GM19240 (cell line): ENCODE measurements around the gene MIGA2.
"Not testable (repeated sequence)": the region's sequence is repeated elsewhere in the genome, so short reads cannot be mapped to it uniquely, and the experiment has no call there.

Experiments used
- DNase-seq: peaks from one replicate; pipeline ENCODE4 v3.0.0; 2011; ENCODE audit warnings: low spot score; ENCODE audit not compliant: insufficient read length

MIGA2 gene, protein sequence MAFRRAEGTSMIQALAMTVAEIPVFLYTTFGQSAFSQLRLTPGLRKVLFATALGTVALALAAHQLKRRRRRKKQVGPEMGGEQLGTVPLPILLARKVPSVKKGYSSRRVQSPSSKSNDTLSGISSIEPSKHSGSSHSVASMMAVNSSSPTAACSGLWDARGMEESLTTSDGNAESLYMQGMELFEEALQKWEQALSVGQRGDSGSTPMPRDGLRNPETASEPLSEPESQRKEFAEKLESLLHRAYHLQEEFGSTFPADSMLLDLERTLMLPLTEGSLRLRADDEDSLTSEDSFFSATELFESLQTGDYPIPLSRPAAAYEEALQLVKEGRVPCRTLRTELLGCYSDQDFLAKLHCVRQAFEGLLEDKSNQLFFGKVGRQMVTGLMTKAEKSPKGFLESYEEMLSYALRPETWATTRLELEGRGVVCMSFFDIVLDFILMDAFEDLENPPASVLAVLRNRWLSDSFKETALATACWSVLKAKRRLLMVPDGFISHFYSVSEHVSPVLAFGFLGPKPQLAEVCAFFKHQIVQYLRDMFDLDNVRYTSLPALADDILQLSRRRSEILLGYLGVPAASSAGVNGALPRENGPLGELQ

DNA sequence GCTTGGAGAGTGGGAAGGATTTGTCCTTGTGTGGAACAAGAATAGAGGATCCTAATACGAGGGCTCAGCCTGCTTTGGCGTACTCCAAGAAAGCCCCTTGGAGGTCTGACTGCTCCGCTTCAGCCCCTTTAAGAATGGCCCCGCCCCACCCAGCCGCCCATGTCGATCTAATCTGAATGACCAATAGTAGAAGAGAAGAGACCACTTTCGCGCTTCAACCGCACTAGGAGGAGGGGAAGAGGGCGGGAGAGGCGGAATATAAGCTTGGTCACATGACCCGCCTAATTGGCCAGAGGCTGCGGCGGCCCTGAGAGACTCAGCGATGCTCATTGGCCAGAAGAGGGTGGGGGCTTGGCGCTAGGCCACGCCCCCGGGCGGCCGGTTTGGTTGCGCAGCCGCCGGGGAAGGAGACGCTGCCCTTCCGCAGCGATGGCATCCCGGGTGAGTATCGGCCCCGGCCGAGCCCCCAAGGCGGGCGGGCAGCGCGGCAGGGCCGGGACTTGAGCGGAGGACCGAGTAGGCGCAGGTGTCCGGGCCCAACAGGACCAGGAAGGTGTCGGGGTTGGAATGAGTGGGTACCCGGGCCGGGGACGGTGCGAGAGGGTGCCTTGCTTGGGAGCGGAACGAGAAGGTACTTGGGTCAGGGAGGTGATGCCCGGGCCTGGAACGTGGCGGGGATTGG, at the start of gene MIGA2:
Gene MIGA2 (plus strand): TSS at position 386 of the 682 bp plus-strand sequence. CDS start 3,969 bp downstream, outside the sequence.
- peak; percentile 98 for DNase-seq

DNA sequence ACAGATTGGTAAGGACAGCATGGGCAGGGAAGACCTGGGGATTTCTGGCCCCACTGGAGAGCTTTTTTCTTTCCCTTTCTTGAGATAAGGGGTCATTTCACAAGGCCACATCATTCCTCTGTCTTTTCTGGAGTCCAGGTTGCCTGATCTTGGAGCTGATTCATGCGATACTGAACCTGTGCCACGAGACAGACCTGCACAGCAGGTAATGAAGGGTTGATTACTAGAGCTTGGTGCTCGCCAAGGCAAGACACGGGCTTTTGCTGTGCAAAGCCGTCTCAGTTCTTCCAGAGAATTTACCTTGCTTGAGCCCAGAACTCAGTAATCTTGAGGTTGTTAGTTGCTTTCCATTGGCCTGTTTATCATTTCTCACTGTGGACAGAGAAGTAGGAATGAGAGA, 49.8 kb upstream of the MIGA2 start:
- DNase-seq = no peak

DNA sequence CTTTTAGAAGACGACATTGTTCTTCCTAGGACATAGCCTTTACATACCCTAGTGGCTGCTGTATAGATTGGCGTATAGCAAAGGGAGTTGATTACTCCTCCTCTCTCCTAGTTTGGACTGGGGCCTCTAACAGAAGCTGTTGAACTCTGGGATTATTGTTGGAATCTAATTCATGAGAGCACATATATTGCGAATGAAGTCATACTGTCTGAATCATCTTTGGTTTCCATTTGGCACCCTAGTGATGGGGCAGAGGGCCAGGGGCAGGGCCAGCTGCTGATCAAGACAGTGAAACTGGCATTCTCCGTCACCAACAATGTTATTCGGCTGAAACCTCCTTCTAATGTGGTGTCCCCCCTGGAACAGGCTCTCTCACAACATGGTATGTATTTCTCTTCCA, 48.6 kb upstream of the MIGA2 start:
- DNase-seq = no peak

DNA sequence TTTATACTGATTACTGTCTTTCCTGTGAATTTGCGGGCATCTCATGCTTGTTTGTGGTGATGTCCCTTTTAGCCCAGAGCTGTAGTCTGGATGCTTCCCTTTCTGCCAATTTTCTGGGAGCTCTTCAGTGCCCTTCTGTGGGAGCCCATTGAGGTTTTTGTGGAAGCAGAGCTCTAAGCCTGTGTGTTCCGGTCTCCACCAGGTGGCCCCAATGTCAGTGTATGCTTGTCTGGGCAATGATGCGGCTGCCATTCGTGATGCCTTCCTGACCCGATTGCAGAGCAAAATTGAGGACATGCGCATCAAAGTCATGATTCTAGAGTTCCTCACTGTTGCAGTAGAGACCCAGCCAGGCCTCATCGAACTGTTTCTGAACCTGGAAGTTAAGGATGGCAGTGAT, 43.4 kb upstream of the MIGA2 start:
- DNase-seq = no peak

DNA sequence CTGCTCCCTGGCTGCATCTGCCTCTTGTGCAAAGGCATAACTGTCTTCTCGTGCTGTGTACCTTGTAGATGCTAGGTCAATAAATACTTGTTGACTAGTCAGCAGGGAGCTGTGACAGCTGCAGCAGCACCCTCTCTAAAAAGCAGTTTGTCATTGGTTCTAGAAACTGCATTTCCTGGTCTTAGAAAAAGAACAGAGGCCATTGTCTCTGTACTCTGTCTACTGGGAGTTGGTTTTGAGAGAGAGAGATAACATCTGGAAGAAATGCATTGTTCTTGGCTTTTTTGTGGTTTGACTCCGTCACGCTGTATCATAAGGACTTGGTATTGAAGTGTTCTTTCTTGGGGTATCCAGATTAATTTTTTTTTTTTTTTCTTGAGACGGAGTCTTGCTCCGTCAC, 40.6 kb upstream of the MIGA2 start:
- no peak for DNase-seq

DNA sequence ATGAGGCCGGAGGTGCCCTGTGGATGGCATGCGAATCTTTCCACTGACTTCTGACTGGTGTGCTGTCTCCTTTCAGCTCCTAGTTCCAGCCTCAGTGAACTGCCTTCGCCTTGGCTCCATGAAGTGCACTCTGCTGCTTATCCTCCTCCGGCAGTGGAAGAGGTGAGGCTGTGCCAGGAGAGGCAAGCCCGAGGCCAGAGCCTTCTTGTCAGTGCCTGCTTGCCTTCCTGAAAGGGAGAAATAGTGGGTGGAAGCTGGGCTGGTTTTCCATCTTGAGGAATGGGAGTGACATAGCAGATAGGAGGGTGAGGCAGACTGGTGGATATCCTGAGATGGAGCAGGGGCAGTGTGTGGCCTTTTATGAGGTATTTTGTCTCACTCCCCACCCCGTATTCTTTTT, 38.0 kb upstream of the MIGA2 start:
- no peak for DNase-seq

DNA sequence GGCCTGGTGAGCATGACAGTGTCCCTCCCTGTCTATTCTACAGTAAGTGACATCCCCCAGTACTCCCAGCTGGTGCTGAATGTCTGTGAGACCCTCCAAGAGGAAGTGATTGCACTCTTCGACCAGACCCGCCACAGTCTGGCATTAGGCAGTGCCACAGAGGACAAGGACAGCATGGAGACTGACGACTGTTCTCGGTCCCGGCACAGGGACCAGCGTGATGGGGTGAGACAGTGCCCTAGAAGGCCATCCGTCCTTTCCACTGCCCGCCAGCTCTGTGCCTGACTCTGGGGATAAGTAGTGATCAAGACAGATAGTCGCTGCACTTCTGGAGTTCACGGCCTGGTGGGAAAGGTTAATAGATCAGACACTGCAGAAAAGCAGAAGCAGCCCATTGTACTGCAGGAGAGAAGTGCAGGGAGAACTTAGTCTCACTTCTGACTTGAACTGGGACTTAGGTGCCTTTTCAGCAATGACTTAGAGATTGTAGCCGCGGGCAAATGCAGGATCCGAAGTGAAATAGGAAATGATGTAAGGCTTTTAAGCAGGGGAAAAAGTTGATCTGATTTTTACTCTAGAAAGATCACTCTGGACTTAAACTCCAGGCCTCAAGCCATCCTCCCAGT, 36.7 kb upstream of the MIGA2 start:
- DNase-seq = no peak

DNA sequence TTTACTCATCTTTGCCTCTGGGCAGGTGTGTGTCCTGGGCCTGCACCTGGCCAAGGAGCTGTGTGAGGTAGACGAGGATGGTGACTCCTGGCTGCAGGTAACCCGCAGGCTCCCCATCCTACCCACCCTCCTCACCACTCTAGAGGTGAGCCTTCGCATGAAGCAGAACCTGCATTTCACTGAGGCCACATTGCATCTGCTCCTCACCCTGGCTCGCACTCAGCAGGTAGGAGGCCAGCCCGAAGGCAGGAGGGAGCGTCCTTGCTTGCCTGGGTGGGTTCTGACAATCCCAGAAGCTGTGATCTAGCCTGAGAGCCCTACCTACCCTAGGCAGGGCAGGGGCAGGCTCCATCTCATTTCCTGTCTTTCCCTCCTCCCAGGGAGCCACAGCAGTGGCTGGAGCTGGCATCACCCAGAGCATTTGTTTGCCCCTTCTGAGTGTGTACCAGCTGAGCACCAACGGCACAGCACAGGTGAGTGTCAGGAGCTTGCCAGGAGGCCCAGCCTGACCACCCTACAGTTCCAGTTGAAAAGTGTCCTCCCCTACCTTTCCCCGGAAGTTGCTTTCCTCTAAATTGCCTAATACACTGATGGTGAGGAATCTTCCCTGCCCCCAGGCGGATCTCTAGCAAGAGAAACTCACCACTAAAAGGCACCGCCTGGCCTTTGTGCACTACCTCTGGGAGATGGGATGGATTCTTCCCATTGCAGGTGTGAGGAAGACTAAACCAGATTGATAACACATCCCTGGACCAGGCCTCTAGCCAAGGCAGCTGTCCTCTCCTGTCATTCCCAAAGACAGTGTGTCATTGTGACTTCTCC, 34.7 kb upstream of the MIGA2 start:
- DNase-seq = no peak

DNA sequence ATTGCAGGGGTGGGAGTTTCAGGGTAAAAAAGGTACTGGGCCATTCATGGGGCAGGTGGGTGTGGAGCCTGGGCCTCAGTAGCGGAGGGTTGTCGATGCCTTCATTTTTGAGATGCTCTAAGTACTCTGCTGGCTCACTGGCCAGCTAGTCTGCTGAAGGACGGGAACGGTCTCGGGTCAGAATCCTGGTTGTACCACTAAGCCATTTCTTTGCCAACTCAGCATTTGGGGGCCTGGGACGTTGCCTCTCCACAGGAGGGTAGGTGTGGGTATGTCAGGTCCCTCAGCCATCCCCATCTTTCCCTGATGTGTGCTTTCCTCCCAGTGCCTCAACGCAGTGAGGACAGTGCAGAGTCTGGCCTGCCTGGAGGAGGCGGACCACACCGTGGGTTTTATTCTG, 33.4 kb upstream of the MIGA2 start:
- DNase-seq = no peak

DNA sequence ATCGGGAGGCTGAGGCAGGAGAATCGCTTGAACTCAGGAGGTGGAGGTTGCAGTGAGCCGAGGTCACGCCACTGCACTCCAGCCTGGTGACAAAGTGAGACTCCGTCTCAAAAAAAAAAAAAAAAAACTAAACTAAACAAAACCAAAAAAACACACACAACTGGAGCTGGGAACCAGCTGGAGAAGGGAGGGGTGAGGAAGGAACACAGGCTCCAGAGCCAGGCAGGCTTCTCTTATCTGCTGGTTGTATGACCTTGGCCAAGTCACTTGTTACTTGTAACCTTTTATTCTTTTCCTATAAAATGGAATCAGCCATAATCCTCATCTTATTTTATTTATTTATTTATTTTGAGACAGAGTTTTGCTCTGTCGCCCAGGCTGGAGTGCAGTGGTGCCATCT, 32.3 kb upstream of the MIGA2 start:
- DNase-seq = not testable (repeated sequence)

DNA sequence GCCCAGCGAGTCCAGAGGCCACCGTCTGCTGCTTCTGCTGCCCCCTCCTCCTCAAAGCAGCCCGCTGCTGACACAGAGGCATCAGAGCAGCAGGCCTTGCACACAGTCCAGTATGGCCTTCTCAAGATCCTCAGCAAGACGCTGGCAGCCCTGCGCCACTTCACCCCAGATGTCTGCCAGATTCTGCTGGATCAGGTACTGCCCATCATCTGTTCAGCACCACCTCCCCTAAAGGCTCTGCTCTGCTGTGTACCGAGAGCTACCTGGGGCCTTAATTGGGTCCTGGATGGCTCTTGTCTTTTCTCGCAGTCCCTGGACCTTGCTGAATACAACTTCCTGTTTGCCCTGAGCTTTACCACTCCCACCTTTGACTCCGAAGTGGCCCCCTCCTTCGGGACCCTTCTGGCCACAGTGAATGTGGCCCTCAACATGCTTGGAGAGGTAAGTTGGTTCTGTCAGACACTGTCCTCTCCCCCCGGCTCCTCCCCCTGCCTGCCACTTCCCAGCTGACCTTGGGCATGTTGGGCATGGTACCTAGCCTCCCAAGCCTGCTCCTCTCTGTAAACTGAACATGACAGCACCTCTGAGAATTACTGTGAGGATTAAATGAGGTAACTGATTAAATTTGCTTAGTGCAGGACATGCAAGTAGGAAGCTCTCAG, 31.0 kb upstream of the MIGA2 start:
- no peak for DNase-seq

DNA sequence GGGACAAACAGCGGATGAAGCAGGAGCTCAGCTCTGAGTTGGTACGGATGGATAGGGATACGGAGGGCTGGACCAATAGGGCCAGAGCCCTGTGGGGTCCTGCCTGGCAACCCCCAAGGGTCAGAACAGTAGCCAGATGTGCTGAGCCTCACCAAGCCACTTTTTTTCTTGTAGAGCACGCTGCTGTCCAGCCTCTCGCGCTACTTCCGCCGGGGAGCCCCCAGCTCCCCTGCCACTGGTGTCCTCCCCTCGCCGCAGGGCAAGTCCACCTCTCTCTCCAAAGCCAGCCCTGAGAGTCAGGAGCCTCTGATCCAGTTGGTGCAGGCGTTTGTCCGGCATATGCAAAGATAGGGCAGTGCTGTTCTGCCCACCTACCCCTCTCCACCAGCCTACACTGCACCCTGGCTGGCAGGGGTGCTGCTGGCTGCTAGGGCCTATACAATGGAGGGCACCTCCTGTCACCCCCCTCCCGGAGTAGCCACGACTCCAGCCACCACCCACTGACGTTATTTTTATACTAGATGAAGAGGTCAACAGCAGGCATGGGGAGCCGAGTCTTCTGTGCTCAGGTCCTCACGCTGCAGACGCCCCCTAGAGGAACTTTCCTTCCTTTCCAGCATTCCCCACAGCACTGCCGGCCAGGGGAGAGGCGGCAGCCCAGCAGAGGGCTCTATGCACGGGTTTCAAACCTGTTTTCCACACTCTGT, 29.9 kb upstream of the MIGA2 start:
- peak; percentile 72 for DNase-seq

DNA sequence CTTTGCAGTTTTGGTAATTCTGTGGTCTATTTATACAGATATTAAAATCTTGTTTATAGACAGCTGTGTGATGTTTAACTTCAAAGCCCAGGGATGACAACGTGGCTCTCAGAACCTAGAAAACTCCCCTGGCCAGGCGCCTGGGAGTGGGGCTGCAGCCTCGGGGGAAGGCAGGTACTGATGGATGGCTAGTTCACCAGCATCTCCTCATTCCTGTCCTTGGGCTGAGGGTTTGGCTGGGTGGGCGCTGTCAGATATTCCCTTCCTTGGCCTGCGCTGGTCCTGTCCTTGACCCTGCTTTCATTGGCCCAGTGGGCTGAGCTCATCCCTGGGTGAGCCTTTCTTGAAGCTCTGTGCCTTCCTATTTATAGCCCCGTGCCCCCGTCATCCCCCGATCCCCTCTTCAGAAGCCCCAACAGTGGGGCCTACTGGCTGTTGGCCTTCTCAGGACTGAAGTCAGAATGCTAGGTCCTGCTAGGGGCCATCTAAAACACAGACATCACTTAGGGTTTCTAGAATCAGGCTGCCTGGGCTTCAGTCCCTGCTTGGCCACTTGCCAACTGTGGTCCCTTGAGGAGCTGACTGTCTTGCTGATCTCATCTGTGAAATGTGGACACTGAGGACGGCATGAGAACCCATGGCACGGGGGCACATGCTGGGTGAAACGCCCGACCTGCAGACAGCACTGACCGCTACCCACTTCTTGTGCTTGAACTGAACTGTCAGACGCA, 29.2 kb upstream of the MIGA2 start:
- DNase-seq = no peak

DNA sequence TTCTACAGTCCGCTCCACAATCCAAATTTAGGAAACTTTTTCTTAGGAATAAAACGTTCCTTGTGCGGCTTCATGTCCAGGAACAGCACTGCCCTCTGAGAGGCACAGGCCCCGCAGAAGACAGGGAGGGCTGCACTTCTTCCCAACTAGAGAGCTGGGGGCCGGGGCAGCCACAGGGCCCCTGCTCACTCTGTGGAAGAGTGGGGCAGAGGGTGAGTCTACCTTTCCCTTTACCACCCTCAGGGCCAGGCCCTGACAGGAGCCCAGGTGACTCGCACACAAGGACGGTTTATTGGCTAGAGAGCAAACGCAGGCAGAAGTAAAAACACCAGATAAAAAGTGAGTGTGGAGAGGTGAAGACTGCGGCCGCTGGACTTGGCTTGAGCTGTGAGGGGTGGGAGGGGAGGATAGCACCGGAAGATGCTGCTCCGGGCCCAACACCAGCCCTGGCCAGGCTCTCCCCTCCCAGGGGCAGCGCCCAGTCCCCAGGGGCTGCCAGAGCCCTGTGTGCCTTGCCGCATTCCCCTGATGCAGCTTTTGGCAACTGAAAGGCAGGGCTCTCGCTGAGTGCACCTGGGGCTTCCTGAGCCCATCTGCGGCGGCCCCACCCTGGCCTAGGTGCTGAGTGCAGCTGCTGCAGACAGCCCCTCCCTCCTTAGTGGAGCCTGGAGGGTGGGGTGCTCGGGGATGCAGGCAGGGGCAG, 28.5 kb upstream of the MIGA2 start:
- DNase-seq = no peak

DNA sequence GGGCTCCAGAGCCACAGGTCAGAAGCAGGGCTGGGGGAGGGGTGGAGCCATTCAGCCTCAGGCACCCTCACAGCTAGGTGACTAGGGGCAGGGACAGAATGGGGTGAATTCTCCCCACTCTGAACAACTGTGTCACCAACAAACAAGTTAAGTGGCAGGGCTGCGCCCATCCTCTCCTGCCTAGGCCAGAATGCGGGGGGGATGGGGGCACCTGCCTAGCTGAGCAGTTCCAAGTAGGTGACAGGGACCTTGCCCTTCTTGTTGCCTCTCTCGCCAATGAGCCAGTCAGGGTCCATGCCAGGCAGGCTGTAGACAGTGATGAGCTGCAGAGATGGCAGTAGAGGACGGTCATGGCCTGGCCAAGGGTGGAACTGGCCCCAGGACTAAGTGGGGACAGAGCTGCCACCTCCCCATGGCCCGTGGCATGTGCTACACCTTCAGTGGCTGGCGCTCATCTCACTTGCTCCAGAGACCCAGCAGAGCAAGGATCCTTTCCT, 27.9 kb upstream of the MIGA2 start:
- DNase-seq = no peak

DNA sequence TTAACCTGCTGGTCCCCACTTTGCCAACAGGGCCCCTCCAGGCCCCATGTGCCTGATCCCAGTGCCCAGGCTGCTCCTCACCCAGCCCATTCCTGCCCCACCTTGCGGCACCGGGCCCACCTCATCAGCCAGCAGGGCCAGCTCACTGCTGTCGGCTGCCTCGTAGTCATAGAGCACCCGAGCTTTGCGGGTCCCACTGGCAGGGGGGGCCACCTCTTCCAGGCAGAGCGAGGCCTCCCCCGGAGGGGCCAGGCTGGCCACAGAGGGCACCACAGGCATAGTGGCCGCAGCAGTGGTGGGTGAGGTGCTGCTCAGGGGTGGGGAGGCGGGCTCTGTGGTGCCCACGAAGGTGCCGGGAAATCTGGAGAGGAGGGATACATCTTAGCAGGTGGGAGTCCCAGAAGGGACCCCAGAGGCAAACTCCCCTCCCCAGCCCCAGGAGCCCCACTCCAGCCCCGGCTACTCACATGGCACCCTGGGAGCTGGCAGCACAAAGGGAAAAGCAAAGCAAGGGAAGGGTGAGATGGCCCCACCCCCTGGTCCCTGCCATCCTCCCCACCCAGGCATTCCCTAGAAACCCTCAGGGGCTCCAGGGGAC, 27.3 kb upstream of the MIGA2 start:
- DNase-seq = no peak

DNA sequence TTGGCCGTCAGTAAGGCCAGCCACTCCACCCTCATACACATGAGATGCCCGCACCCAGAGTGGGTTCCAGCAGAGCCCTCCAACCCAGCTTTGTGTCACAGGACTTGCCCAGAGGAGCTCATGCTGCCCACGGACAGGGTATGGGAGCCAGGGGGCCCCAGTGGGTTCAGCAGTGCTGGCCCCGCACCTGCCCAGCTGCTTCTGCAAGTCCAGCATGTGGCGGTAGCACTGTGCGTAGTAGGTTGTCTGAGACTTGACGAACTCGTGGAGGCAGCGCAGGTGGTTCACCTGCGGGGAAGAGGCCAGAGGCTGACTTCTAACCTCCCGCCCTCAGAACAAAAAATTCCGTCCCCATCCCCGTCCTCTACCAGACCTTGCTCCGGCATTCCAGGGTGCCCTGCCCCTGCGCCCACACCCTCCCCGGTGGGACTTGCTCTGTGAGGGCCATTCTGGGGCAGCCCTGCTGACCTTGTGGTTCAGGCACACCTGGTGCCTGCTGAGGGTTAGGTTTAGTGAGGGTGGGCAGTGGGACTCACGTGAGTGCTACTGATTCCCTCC, 26.8 kb upstream of the MIGA2 start:
- no peak for DNase-seq
